ENCODE results near the gene NSD2. TPM values are rescaled to one million over a fixed set of nuclear protein-coding genes. Genes with fewer than 3 reads are reported as not detected.

The NSD2 gene
- total and polyA plus RNA-seq, 9 of the 15 experiments (the other 6 are each of a cell fraction or from before 2014, with no cell fraction given), result 6.4 to 126 (median 58.8) TPM

GRCh38 chr4:1856071-1856942 lies 14.9 kb upstream of the NSD2 start, which contains the start of gene LETM1 (continued):
- TF ChIP-seq ID3 (CRISPR knock-in tag; IDR thresholded peaks at IDR 0.05), result no peak
- TF ChIP-seq ID3 (tag; IDR thresholded peaks at IDR 0.05), result 0 out of 2 replicates have a peak, but pooled peaks have one; percentile 53
- no peak for TF ChIP-seq ZNF165 (CRISPR knock-in tag; IDR thresholded peaks at IDR 0.05; ENCODE audit: borderline replicate concordance)
- TF ChIP-seq RB1 (IDR thresholded peaks at IDR 0.05; ENCODE audit: low read depth), result peak; percentile 35
- no peak for TF ChIP-seq PCBP1 (IDR thresholded peaks at IDR 0.05; ENCODE audit: low read depth, low read length, poor library complexity, severe bottlenecking)
- no peak for TF ChIP-seq CBFA2T2 (conservative IDR thresholded peaks at IDR 0.05)
- TF ChIP-seq ZNF707 (CRISPR knock-in tag; conservative IDR thresholded peaks at IDR 0.05), result no peak
- TF ChIP-seq RBM39 (optimal IDR thresholded peaks at IDR 0.05; ENCODE audit: low read depth, low read length), result no peak
- no peak for TF ChIP-seq HLTF (IDR thresholded peaks at IDR 0.05)
- no peak for TF ChIP-seq NCOA4 (IDR thresholded peaks at IDR 0.05; ENCODE audit: partially characterized antibody)
- peak; percentile 68 for TF ChIP-seq SP1 (CRISPR knock-in tag; IDR thresholded peaks at IDR 0.05)
- no peak for TF ChIP-seq RNF219 (CRISPR knock-in tag; IDR thresholded peaks at IDR 0.05)
- TF ChIP-seq CAMTA2 (CRISPR knock-in tag; conservative IDR thresholded peaks at IDR 0.05), result no peak
- peak; percentile 71; the same call in 1 of the 2 replicates for TF ChIP-seq HINFP (tag; conservative IDR thresholded peaks at IDR 0.05; ENCODE audit: low read depth)
- no peak; the same call in 1 of the 2 replicates for TF ChIP-seq ZNF232 (CRISPR knock-in tag; IDR thresholded peaks at IDR 0.05)
- no peak for TF ChIP-seq SRSF9 (IDR thresholded peaks at IDR 0.05; ENCODE audit: borderline replicate concordance, low read depth, low read length)
- peak; percentile 87 for TF ChIP-seq HMGN3 (IDR thresholded peaks at IDR 0.05; ENCODE audit: borderline replicate concordance, extremely low read depth, insufficient read length, low read depth, low read length)
- no peak for TF ChIP-seq NFIX (CRISPR knock-in tag; IDR thresholded peaks at IDR 0.05; ENCODE audit: low read depth)
- no peak for TF ChIP-seq ZSCAN29 (IDR thresholded peaks at IDR 0.05)
- TF ChIP-seq NR0B1 (IDR thresholded peaks at IDR 0.05; ENCODE audit: partially characterized antibody), result no peak
- TF ChIP-seq CBX3 (IDR thresholded peaks at IDR 0.05; ENCODE audit: borderline replicate concordance in 1 of 2, low read length in 2 of 2), result no peak
- no peak for TF ChIP-seq BCOR (IDR thresholded peaks at IDR 0.05)
- no peak for TF ChIP-seq TRIM24 (IDR thresholded peaks at IDR 0.05)
- TF ChIP-seq DMBX1 (CRISPR knock-in tag; IDR thresholded peaks at IDR 0.05; ENCODE audit: borderline replicate concordance), result no peak
- peak; percentile 7; the same call in 1 of the 2 replicates for TF ChIP-seq SIN3B (IDR thresholded peaks at IDR 0.05; ENCODE audit: low read depth)

Data from K562 (cell line).